ENCODE measurements around the gene NKPD1. TPM values are rescaled to one million over a fixed set of nuclear protein-coding genes. Genes with fewer than 3 reads are reported as not detected.

NKPD1 gene
- total and polyA plus RNA-seq, 10 of the 15 experiments (the other 5 are each of a cell fraction or from before 2014, with no cell fraction given) = 0.05 to 0.18 (median 0.06) TPM; not detected in 7

GRCh38 chr19:45125360-45125759 is 35.4 kb downstream of the NKPD1 start (continued):
- no peak for TF ChIP-seq ZBTB11 (CRISPR knock-in tag; IDR thresholded peaks at IDR 0.05)

GRCh38 chr19:45124021-45124420 is 36.8 kb downstream of the NKPD1 start:
- intact Hi-C loops (cut with micrococcal nuclease; ENCODE audit: unreplicated experiment) = no loop called here
- no peak for FAIRE-seq
- WGBS (ENCODE audit: insufficient coverage, insufficient replicate concordance, low lambda C conversion rate, missing lambda C conversion rate) = 98% methylated on average over 6 of the region's 6 CpGs

More at GRCh38 chr19:45124021-45124420, 36.8 kb downstream of the NKPD1 start:
- peaks cover 49% of the 10 kb centered on the region for H3K79me2 ChIP-seq (ENCODE audit: control insufficient read depth, insufficient read depth, low read length)
- TF ChIP-seq NFYA (IDR thresholded peaks at IDR 0.05; ENCODE audit: borderline replicate concordance, low read depth, low read length) (no peak), PAX8 (IDR thresholded peaks at IDR 0.05) (no peak), USF2 (IDR thresholded peaks at IDR 0.05; ENCODE audit: borderline replicate concordance, low read depth, low read length) (no peak), YBX1 (IDR thresholded peaks at IDR 0.05) (no peak), MYB (IDR thresholded peaks at IDR 0.05; ENCODE audit: borderline replicate concordance, low read depth, low read length) (no peak)
- ATAC-seq (no peak), DNase-seq (ENCODE audit: low read depth, low spot score) (no peak)
- H3K9me3 ChIP-seq (replicated peaks; ENCODE audit: control insufficient read depth, insufficient read depth, low read length) = no peaks in the 10 kb centered on the region
- no peak overlapping the region for H3K27ac ChIP-seq (ENCODE audit: control insufficient read depth, insufficient read depth)
- H3K27me3 ChIP-seq (replicated peaks in 1 of 2; ENCODE audit: control insufficient read depth in 2 of 2, insufficient read depth in 2 of 2, low read length in 1 of 2) = no peaks in the 10 kb centered on the region
- peaks cover 0 to 9% of the 10 kb centered on the region in 2 experiments; a peak in 3 of 4 replicates for H3K36me3 ChIP-seq (ENCODE audit: control insufficient read depth in 2 of 2, insufficient read depth in 2 of 2, low read length in 1 of 2)
- no peak overlapping the region for H3K4me2 ChIP-seq (ENCODE audit: control insufficient read depth, insufficient read depth)
- peaks cover 39% of the 10 kb centered on the region for H3K4me1 ChIP-seq (ENCODE audit: control insufficient read depth, insufficient read depth, low read length)
- H3K9ac ChIP-seq (ENCODE audit: control insufficient read depth, insufficient read depth, low read length) = no peak overlapping the region
- POLR2A ChIA-PET = interaction anchor here (1.7 kb wide), 1 partner anchor 108 kb away, joined by 4 read pairs; no protein-coding TSS in a partner anchor
- CTCF ChIA-PET = interaction anchor here (1.1 to 4.5 kb wide), 6 partner anchors 8 to 153 kb away, joined by 3 to 39 read pairs (median 4); no protein-coding TSS in a partner anchor
- no peak overlapping the region for H3K4me3 ChIP-seq
- in situ Hi-C loops (cut with MboI) = no loop called here
- no peaks in the 10 kb centered on the region for H4K20me1 ChIP-seq (ENCODE audit: control insufficient read depth, insufficient read depth)
- RAD21 ChIA-PET (ENCODE audit: unreplicated experiment) = interaction anchor here (1.2 to 2.2 kb wide), 3 partner anchors 13 to 63 kb away, joined by 3 to 6 read pairs (median 4); partner anchors contain the start of gene PPP1R37
- BruUV-seq (replicated peaks) = no TSS peak
- no peak overlapping the region for H2AFZ ChIP-seq (ENCODE audit: control insufficient read depth, low read depth, low read length)
- SMC1A ChIA-PET (ENCODE audit: uncharacterized antibody, unreplicated experiment) = interaction anchor here (4.6 kb wide), 1 partner anchor 12 kb away, joined by 39 read pairs; no protein-coding TSS in a partner anchor
